K562 (cell line): ENCODE results near the gene NBDY. TPM values are rescaled to one million over a fixed set of nuclear protein-coding genes. Genes with fewer than 3 reads are reported as not detected.
"Not testable (repeated sequence)": the region's sequence is repeated elsewhere in the genome, so short reads cannot be mapped to it uniquely, and the experiment has no call there.

Experiments
- ATAC-seq: fragments of 200-7000 bp; cut with Tn5 transposase; 3 replicates; pipeline ENCODE4 v1.9.1; 2020; ENCODE audit warnings: moderate library complexity
- BruUV-seq: library from RNA; stranded (reverse); fragments of 400-500 nt; replicated peaks from 2 replicates; lab custom pipeline; 2021; lab: Mats Ljungman, UMichigan
- CTCF ChIA-PET: fragments of 300-600 bp; formaldehyde crosslinking; extraction: SDS; loops from one replicate; lab custom pipeline; 2021; ENCODE audit warnings: low intra/inter-chr PET ratio; lab: Yijun Ruan, JAX
- POLR2A ChIA-PET: fragments of 300-600, 350-650 bp; sonication (Branson Sonifier 250); formaldehyde crosslinking; extraction: SDS; loops from one replicate; lab custom pipeline; 2021; ENCODE audit warnings: antibody characterized with exemption, inconsistent platforms; lab: Yijun Ruan, JAX
- DNase-seq, 4 experiments: peaks; one replicate each; pipeline versions ENCODE4 v3.0.0 to v3.0.0-alpha.2; 2011 to 2018; ENCODE audit warnings: low spot score in 3 of 4, mixed read lengths in 3 of 4; ENCODE audit errors: extremely low read depth in 1 of 4
- FAIRE-seq: peaks from 2 replicates; lab custom pipeline; 2011; peaks lifted over from hg19 to GRCh38; lab: Jason Lieb, UNC
- H2AFZ ChIP-seq: 2 replicates; pipeline ENCODE4 v1.6.0; 2011; ENCODE audit warnings: low read depth, low read length, control low read depth, inconsistent platforms
- H3K27ac ChIP-seq: fragments of 200-600 bp; 3 replicates; pipeline ENCODE4 v1.8.0; 2011; ENCODE audit warnings: low read depth, mild to moderate bottlenecking, control low read depth, inconsistent platforms, low read length, moderate library complexity, mixed read lengths; ENCODE audit errors: extremely low read depth
- H3K27me3 ChIP-seq, 2 experiments: fragments of 300-600 bp in 1 of 2; 2 replicates in 1 of 2; 3 replicates in 1 of 2; pipeline versions ENCODE4 v1.6.0 to v1.8.0; 2011; ENCODE audit warnings: inconsistent platforms in 2 of 2, low read length in 2 of 2, mild to moderate bottlenecking in 1 of 2, mixed read lengths in 1 of 2, moderate library complexity in 1 of 2; ENCODE audit not compliant: control insufficient read depth in 2 of 2, insufficient read depth in 2 of 2
- H3K36me3 ChIP-seq: fragments of 300-600 bp; 3 replicates; pipeline ENCODE4 v1.8.0; 2011; ENCODE audit warnings: mild to moderate bottlenecking, low read length, inconsistent platforms; ENCODE audit not compliant: control insufficient read depth, insufficient read depth
- H3K4me1 ChIP-seq, 2 experiments: fragments of 200-600 bp in 1 of 2; replicated peaks in 1 of 2; 2 replicates in 1 of 2; 3 replicates in 1 of 2; pipeline versions ENCODE4 v1.5.1 to v1.8.0; 2011; ENCODE audit warnings: inconsistent platforms in 2 of 2, low read length in 2 of 2, mild to moderate bottlenecking in 1 of 2, mixed read lengths in 1 of 2, moderate library complexity in 1 of 2; ENCODE audit not compliant: control insufficient read depth in 2 of 2, insufficient read depth in 2 of 2
- H3K4me2 ChIP-seq: 2 replicates; pipeline ENCODE4 v1.6.1; 2011; ENCODE audit warnings: low read length, control low read depth, inconsistent platforms, mixed read lengths; ENCODE audit not compliant: insufficient read depth
- H3K4me3 ChIP-seq: fragments of 200-600 bp; sonication (generic), shearing (Covaris generic); 2 replicates; pipeline ENCODE4 v1.5.1; 2016; ENCODE audit warnings: control low read depth, inconsistent platforms
- H3K79me2 ChIP-seq: fragments of 200-600 bp; 3 replicates; pipeline ENCODE4 v1.8.0; 2011; ENCODE audit warnings: low read length, inconsistent platforms; ENCODE audit not compliant: control insufficient read depth, insufficient read depth
- H3K9ac ChIP-seq, 2 experiments: 2 replicates each; pipeline versions ENCODE4 v1.6.0 to v1.6.1; 2011; ENCODE audit warnings: low read depth in 2 of 2, low read length in 2 of 2, control low read depth in 1 of 2, inconsistent platforms in 1 of 2, mild to moderate bottlenecking in 1 of 2, mixed read lengths in 1 of 2; ENCODE audit not compliant: insufficient read depth in 1 of 2
- H3K9me1 ChIP-seq: one replicate; pipeline ENCODE4 v1.6.0; 2011; ENCODE audit warnings: inconsistent platforms, mild to moderate bottlenecking, low read length, moderate library complexity; ENCODE audit not compliant: control insufficient read depth, insufficient read depth
- H3K9me3 ChIP-seq: replicated peaks from 2 replicates; pipeline ENCODE4 v1.5.1; 2011; ENCODE audit warnings: low read depth, low read length, inconsistent platforms; ENCODE audit not compliant: control insufficient read depth, insufficient read depth
- H4K20me1 ChIP-seq: replicated peaks from 2 replicates; pipeline ENCODE4 v1.6.1; 2011; ENCODE audit warnings: low read length, inconsistent platforms, mixed read lengths; ENCODE audit not compliant: control insufficient read depth, insufficient read depth
- ATF7 ChIP-seq: fragments of 450-650 bp; IDR thresholded peaks from 2 replicates; pipeline ENCODE4 v1.7.1; 2014; ENCODE audit warnings: mild to moderate bottlenecking, moderate library complexity
- KDM2B ChIP-seq: fragments of 250-450 bp; sonication (Bioruptor Pico); IDR thresholded peaks from 2 replicates; pipeline ENCODE4 v1.8.0; 2021; ENCODE audit warnings: mild to moderate bottlenecking, moderate library complexity
- MTA3 ChIP-seq: fragments of 450-650 bp; formaldehyde crosslinking; IDR thresholded peaks from 2 replicates; pipeline ENCODE4 v1.6.1; 2017; ENCODE audit warnings: mild to moderate bottlenecking, borderline replicate concordance
- OTX1 ChIP-seq: fragments of 450-650 bp; formaldehyde crosslinking; IDR thresholded peaks from 2 replicates; pipeline ENCODE4 v1.4.0; 2022; ENCODE audit warnings: mild to moderate bottlenecking
- POLR2A ChIP-seq: fragments of 450-650 bp; conservative IDR thresholded peaks from 2 replicates; pipeline ENCODE4 v1.6.1; 2016
- TEAD4 ChIP-seq, 2 experiments: sonication (generic) in 1 of 2; formaldehyde crosslinking in 1 of 2; IDR thresholded peaks; 2 replicates each; pipeline versions ENCODE4 v1.6.1 to v1.8.0; 2012 to 2022; ENCODE audit warnings: borderline replicate concordance in 1 of 2, inconsistent platforms in 1 of 2, low read length in 1 of 2, mild to moderate bottlenecking in 1 of 2, missing genetic modification reagents in 1 of 2
- ZNF699 ChIP-seq: fragments of 250-450 bp; sonication (Bioruptor Pico); IDR thresholded peaks from 2 replicates; pipeline ENCODE4 v1.8.0; 2021; ENCODE audit warnings: mild to moderate bottlenecking, moderate library complexity; ENCODE audit not compliant: insufficient replicate concordance
- WGBS: fragments of 100-300 bp; shearing (Covaris generic); methylation state at CpG from one replicate; pipeline ENCODE4 v1.1.6; 2016; ENCODE audit warnings: low coverage, mixed read lengths; ENCODE audit not compliant: insufficient coverage; ENCODE audit errors: missing lambda C conversion rate; 5-methylcytosine and 5-hydroxymethylcytosine counted together
- in situ Hi-C: fragments of 300-500 bp; cut with MboI; formaldehyde crosslinking; loops from 4 replicates; pipeline ENCODE4 v1.15.0; 2018; ENCODE audit warnings: inconsistent platforms, mixed read lengths
- intact Hi-C: fragments of 100-400 bp; cut with micrococcal nuclease; formaldehyde crosslinking; loops from 2 replicates; pipeline ENCODE4 v1.14.2; 2022
- polyA plus RNA-seq, 8 experiments: library from polyadenylated mRNA; depleted of rRNA in 4 of 8; stranded (reverse) in 5 of 8; unstranded in 3 of 8; fragments of >200 nt; fragmentation: Nextera tagmentation in 2 of 8; fragmentation: Illumina TruSeq in 1 of 8; extraction: Ambion mirVana in 2 of 8; extraction: Trizol in 1 of 8; gene quantifications; 2 replicates each; pipeline versions ENCODE4 v1.2.1 to v1.2.3, GENCODE V29; 2011 to 2014; ENCODE audit warnings: inconsistent platforms in 1 of 8, missing spikeins in 1 of 8
- total RNA-seq, 7 experiments: library from RNA; depleted of rRNA in 6 of 7; stranded (reverse); fragments of >200 nt in 6 of 7; fragmentation: Illumina TruSeq in 2 of 7; extraction: Trizol in 2 of 7; gene quantifications; 2 replicates each; pipeline versions ENCODE4 v1.2.1 to v1.2.3, GENCODE V29; 2011 to 2021; ENCODE audit warnings: low replicate concordance in 1 of 7
- TF ChIP-seq, protein P1 (sequence below): fragments of 250-450 bp; sonication (Bioruptor Pico); IDR thresholded peaks from 2 replicates; pipeline ENCODE4 v1.4.0; 2020; ENCODE audit warnings: mild to moderate bottlenecking, moderate library complexity

NBDY gene
- total and polyA plus RNA-seq, 9 of the 15 experiments (the other 6 are each of a cell fraction or from before 2014, with no cell fraction given), result 1.00 to 24.7 (median 7.0) TPM

DNA sequence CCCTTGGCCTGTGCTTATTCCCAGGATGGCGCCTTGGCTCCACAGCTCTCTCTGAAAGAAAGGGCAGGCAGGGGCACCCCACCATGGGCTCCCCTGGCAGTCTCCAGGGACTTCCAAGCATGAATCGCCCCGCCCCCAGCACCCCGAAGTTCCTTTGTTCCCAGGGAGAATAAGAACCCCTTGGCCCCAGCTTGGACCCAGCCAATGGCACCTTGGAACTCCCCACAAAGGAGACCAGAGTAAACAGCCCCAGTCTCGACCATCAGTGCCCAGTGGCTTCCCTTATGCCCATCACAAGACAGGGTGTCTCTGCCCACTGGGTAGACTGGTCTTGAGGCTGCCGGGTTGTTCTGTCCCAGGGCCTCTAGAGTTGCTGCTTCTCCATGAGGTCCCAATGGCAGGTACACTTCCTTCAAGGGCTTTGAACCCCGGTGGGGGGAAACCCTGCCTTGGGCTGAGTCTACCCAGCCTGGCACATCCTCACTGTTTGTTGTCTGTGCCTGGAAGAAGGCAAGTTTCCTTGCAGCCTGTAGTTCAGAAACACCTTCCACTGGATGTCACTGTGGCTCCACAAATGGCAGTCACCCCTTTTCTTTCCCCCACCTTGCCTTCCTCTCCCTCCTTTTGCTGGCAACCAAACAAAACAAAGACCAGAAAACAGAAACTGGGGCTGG lies 30.8 kb downstream of the NBDY start (continued):
- TF ChIP-seq KDM2B (CRISPR knock-in tag) (no peak), MTA3 (no peak), OTX1 (CRISPR knock-in tag) (no peak), POLR2A (no peak), ZNF699 (CRISPR knock-in tag) (no peak), ATF7 (no peak), TEAD4 (IDR thresholded peaks at IDR 0.05; ENCODE audit: low read length) (no peak), TEAD4 (CRISPR knock-in tag; IDR thresholded peaks at IDR 0.05; ENCODE audit: borderline replicate concordance) (no peak)
- TF ChIP-seq, protein P1, sequence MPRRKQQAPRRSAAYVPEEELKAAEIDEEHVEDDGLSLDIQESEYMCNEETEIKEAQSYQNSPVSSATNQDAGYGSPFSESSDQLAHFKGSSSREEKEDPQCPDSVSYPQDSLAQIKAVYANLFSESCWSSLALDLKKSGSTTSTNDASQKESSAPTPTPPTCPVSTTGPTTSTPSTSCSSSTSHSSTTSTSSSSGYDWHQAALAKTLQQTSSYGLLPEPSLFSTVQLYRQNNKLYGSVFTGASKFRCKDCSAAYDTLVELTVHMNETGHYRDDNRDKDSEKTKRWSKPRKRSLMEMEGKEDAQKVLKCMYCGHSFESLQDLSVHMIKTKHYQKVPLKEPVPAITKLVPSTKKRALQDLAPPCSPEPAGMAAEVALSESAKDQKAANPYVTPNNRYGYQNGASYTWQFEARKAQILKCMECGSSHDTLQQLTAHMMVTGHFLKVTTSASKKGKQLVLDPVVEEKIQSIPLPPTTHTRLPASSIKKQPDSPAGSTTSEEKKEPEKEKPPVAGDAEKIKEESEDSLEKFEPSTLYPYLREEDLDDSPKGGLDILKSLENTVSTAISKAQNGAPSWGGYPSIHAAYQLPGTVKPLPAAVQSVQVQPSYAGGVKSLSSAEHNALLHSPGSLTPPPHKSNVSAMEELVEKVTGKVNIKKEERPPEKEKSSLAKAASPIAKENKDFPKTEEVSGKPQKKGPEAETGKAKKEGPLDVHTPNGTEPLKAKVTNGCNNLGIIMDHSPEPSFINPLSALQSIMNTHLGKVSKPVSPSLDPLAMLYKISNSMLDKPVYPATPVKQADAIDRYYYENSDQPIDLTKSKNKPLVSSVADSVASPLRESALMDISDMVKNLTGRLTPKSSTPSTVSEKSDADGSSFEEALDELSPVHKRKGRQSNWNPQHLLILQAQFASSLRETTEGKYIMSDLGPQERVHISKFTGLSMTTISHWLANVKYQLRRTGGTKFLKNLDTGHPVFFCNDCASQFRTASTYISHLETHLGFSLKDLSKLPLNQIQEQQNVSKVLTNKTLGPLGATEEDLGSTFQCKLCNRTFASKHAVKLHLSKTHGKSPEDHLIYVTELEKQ (CRISPR knock-in tag), result no peak

DNA sequence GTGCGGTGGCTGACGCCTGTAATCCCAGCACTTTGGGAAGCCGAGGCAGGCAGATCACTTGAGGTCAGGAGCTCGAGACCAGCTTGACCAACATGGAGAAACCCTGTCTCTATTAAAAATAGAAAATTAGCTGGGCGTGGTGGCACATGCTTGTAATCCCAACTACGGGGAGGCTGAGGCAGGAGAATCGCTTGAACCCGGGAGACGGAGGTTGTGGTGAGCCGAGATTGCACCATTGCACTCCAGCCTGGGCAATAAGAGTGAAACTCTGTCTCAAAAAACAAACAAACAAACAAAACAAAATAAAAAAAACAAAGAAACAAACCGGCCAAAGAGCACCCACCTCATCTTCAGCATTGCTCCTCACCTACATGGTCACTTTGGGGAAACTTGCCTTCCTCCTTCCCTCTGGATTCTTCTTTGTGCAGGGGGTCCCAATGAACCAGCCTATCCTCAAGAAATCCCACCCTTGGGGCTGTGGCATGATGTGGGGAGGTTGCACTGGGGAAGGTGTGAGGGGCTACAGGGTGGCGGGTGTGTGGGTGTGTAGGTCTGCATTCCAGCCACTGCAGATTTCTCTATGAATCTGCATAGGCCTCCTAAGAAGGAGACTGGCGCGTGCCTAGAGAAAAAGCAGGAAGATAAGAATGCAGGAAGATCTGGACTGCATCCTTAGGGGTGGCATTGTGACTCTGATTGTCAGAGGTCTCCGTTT lies 31.5 kb downstream of the NBDY start:
- CTCF ChIA-PET, result not testable (repeated sequence)
- WGBS, result 23% methylated on average over 11 of the region's 15 CpGs

More for the DNA sequence above, 31.5 kb downstream of the NBDY start:
- in situ Hi-C loops, BruUV-seq, H4K20me1 ChIP-seq, POLR2A ChIA-PET, H3K79me2 ChIP-seq, FAIRE-seq, H3K9ac ChIP-seq, H2AFZ ChIP-seq, H3K4me2 ChIP-seq, H3K27ac ChIP-seq, H3K27me3 ChIP-seq, H3K4me3 ChIP-seq, intact Hi-C loops, H3K4me1 ChIP-seq, DNase-seq, H3K36me3 ChIP-seq, H3K9me1 ChIP-seq, ATAC-seq, H3K9me3 ChIP-seq: not testable (repeated sequence)
